Measurements from ENCODE around the gene MACROD2. TPM values are rescaled to one million over a fixed set of nuclear protein-coding genes. Genes with fewer than 3 reads are reported as not detected.

MACROD2 gene
- total RNA-seq, 4 donors from 2014 or later = 4.0 to 14.1 (median 10.4) TPM

- H3K9me3 ChIP-seq = peaks cover 0 to 5% (median 0%) of the 10 kb centered on the region in 4 donors
- H3K27me3 ChIP-seq = no peaks in the 10 kb centered on the region
- no peak for DNase-seq (ENCODE audit: low spot score in 2 of 2)
- no peak overlapping the region for H3K27ac ChIP-seq
- H3K36me3 ChIP-seq = no peaks in the 10 kb centered on the region
- TF ChIP-seq EP300 (IDR thresholded peaks at IDR 0.05) (no peak), CTCF (IDR thresholded peaks at IDR 0.05) (no peak), POLR2A (IDR thresholded peaks at IDR 0.05) (no peak)
- no peaks in the 10 kb centered on the region for H3K4me1 ChIP-seq
- H3K4me3 ChIP-seq = no peak overlapping the region
- WGBS, 2 donors = 71 to 79% methylated on average over 1 of the region's 1 CpG
Measured at GRCh38 chr20:16003310-16003709, 2008.0 kb downstream of the MACROD2 start.

- Histone ChIP-seq H3K9me3 (no peaks in the 10 kb centered on the region), H3K36me3 (no peaks in the 10 kb centered on the region), H3K4me3 (no peak overlapping the region), H3K27ac (no peak overlapping the region), H3K4me1 (no peaks in the 10 kb centered on the region), H3K27me3 (no peaks in the 10 kb centered on the region)
- TF ChIP-seq CTCF (IDR thresholded peaks at IDR 0.05) (no peak), EP300 (IDR thresholded peaks at IDR 0.05) (no peak), POLR2A (IDR thresholded peaks at IDR 0.05) (no peak)
- no peak for DNase-seq (ENCODE audit: low spot score in 2 of 2)
- 69 to 71% methylated on average over 17 to 18 of the region's 18 CpGs for WGBS, 2 donors
Measured at GRCh38 chr20:16004108-16004854, 2009.0 kb downstream of the MACROD2 start.

GRCh38 chr20:16005021-16005914 is 2010.0 kb downstream of the MACROD2 start:
- H3K9me3 ChIP-seq = no peaks in the 10 kb centered on the region
- H3K27me3 ChIP-seq = no peaks in the 10 kb centered on the region
- H3K36me3 ChIP-seq = no peaks in the 10 kb centered on the region
- DNase-seq (ENCODE audit: low spot score in 2 of 2) = no peak
- TF ChIP-seq CTCF (IDR thresholded peaks at IDR 0.05) (no peak), EP300 (IDR thresholded peaks at IDR 0.05) (no peak), POLR2A (IDR thresholded peaks at IDR 0.05) (no peak)
- no peaks in the 10 kb centered on the region for H3K4me1 ChIP-seq
- no peak overlapping the region for H3K27ac ChIP-seq
- no peak overlapping the region for H3K4me3 ChIP-seq
- WGBS, 2 donors = 73 to 75% methylated on average over 9 of the region's 9 CpGs

- DNase-seq (ENCODE audit: low spot score in 2 of 2) = no peak
- Histone ChIP-seq H3K27me3 (no peaks in the 10 kb centered on the region), H3K36me3 (no peaks in the 10 kb centered on the region), H3K9me3 (no peaks in the 10 kb centered on the region), H3K4me1 (no peaks in the 10 kb centered on the region), H3K27ac (no peak overlapping the region), H3K4me3 (no peak overlapping the region)
- TF ChIP-seq CTCF (IDR thresholded peaks at IDR 0.05) (no peak), EP300 (IDR thresholded peaks at IDR 0.05) (no peak), POLR2A (IDR thresholded peaks at IDR 0.05) (no peak)
- WGBS, 2 donors = 83 to 89% methylated on average over 2 of the region's 2 CpGs
Measured at GRCh38 chr20:16005915-16006493, 2010.7 kb downstream of the MACROD2 start.

Data from tibial nerve (tissue), 4 donors.